Caco-2 (cell line): ENCODE results near the gene NDST3. TPM values are rescaled to one million over a fixed set of nuclear protein-coding genes. Genes with fewer than 3 reads are reported as not detected.

Experiments
- BruUV-seq: library from RNA; stranded (reverse); fragments of 400-500 nt; replicated peaks from 2 replicates; lab custom pipeline; 2021; lab: Mats Ljungman, UMichigan
- CTCF ChIA-PET: fragments of 300-600 bp; sonication (Branson Sonifier 250); formaldehyde crosslinking; loops from one replicate; lab custom pipeline; 2022; ENCODE audit warnings: antibody characterized with exemption; lab: Charles Lee
- POLR2A ChIA-PET: fragments of 300-600 bp; sonication (Branson Sonifier 250); formaldehyde crosslinking; loops from one replicate; lab custom pipeline; 2022; ENCODE audit warnings: antibody characterized with exemption; lab: Charles Lee
- DNase-seq, 2 experiments: peaks; one replicate each; pipeline versions ENCODE4 v3.0.0 to v3.0.0-alpha.2; 2020 to 2022
- H3K27me3 ChIP-seq: replicated peaks from 2 replicates; pipeline ENCODE4 v1.6.0; 2011; ENCODE audit warnings: low read length; ENCODE audit not compliant: control insufficient read depth, insufficient read depth
- H3K36me3 ChIP-seq: 2 replicates; pipeline ENCODE4 v1.5.1; 2011; ENCODE audit warnings: low read length; ENCODE audit not compliant: control insufficient read depth, insufficient read depth
- H3K4me1 ChIP-seq: fragments of 250-450 bp; sonication (Bioruptor Pico); 2 replicates; pipeline ENCODE4 v1.5.1; 2020; ENCODE audit warnings: mild to moderate bottlenecking
- H3K4me3 ChIP-seq: 2 replicates; pipeline ENCODE4 v1.5.1; 2011; ENCODE audit warnings: low read depth, mild to moderate bottlenecking, control low read depth, low read length
- H3K9me3 ChIP-seq: fragments of 250-450 bp; sonication (Bioruptor Pico); 2 replicates; pipeline ENCODE4 v1.5.1; 2020; ENCODE audit warnings: mild to moderate bottlenecking, moderate library complexity
- H3K27ac Mint-ChIP-seq: one replicate; pipeline ENCODE4 v1.8.0; 2022; ENCODE audit warnings: mixed read lengths; ENCODE audit not compliant: unreplicated experiment
- H3K27me3 Mint-ChIP-seq: one replicate; pipeline ENCODE4 v1.8.0; 2022; ENCODE audit warnings: mixed read lengths; ENCODE audit not compliant: insufficient read depth, unreplicated experiment
- H3K36me3 Mint-ChIP-seq: one replicate; pipeline ENCODE4 v1.8.0; 2022; ENCODE audit warnings: mild to moderate bottlenecking, mixed read lengths; ENCODE audit not compliant: insufficient read depth, unreplicated experiment
- H3K4me1 Mint-ChIP-seq: one replicate; pipeline ENCODE4 v1.8.0; 2022; ENCODE audit warnings: low read depth, mixed read lengths; ENCODE audit not compliant: unreplicated experiment
- H3K4me3 Mint-ChIP-seq: one replicate; pipeline ENCODE4 v1.8.0; 2022; ENCODE audit warnings: mild to moderate bottlenecking, moderate library complexity, mixed read lengths; ENCODE audit not compliant: unreplicated experiment
- H3K9me3 Mint-ChIP-seq: one replicate; pipeline ENCODE4 v1.8.0; 2022; ENCODE audit warnings: mixed read lengths; ENCODE audit not compliant: unreplicated experiment
- CTCF ChIP-seq, 2 experiments: fragments of 200-600 bp in 1 of 2; IDR thresholded peaks; 1 replicate in 1 of 2; 2 replicates in 1 of 2; pipeline versions ENCODE4 v1.5.1 to v1.8.0; 2011 to 2022; ENCODE audit warnings: antibody characterized with exemption in 1 of 2, control low read depth in 1 of 2, inconsistent platforms in 1 of 2, low read depth in 1 of 2, low read length in 1 of 2, mild to moderate bottlenecking in 1 of 2, moderate library complexity in 1 of 2; ENCODE audit not compliant: insufficient read depth in 1 of 2, severe bottlenecking in 1 of 2, unreplicated experiment in 1 of 2
- intact Hi-C: fragments of 100-400 bp; cut with micrococcal nuclease; formaldehyde crosslinking; loops from one replicate; pipeline ENCODE4 v1.10.0; 2022; ENCODE audit not compliant: unreplicated experiment
- total RNA-seq: library from RNA; stranded (reverse); gene quantifications from 2 replicates; pipeline ENCODE4 v1.2.3, GENCODE V29; 2022

Gene NDST3
- total RNA-seq, 1 experiment from 2014 or later: not detected

GRCh38 chr4:118033148-118034052, 886 bp upstream of the NDST3 start:
- peaks cover 2% of the 10 kb centered on the region; the same call in 1 of the 2 replicates for H3K27me3 ChIP-seq
- intact Hi-C loops: loop anchor here (1.0 to 10.0 kb wide), 2 partner anchors 589 to 899 kb away; no protein-coding TSS in a partner anchor
- no peak for TF ChIP-seq CTCF (IDR thresholded peaks at IDR 0.05; ENCODE audit: insufficient read depth in 1 of 2, low read depth in 1 of 2, low read length in 1 of 2, severe bottlenecking in 1 of 2, unreplicated experiment in 1 of 2)
- H3K4me3 ChIP-seq: peak overlapping the region; percentile 28
- no peaks in the 10 kb centered on the region for H3K36me3 ChIP-seq
- H3K9me3 Mint-ChIP-seq: no peaks in the 10 kb centered on the region
- BruUV-seq: no TSS peak
- H3K27ac Mint-ChIP-seq: no peak overlapping the region
- POLR2A ChIA-PET: no interaction called here
- peak overlapping the region; percentile 70 for H3K4me3 Mint-ChIP-seq
- peaks cover 12% of the 10 kb centered on the region for H3K27me3 Mint-ChIP-seq
- H3K36me3 Mint-ChIP-seq: no peaks in the 10 kb centered on the region
- no peaks in the 10 kb centered on the region for H3K4me1 Mint-ChIP-seq
- H3K9me3 ChIP-seq: no peaks in the 10 kb centered on the region
- no peaks in the 10 kb centered on the region for H3K4me1 ChIP-seq
- peak; percentile 44 to 48 for DNase-seq
- CTCF ChIA-PET: no interaction called here

GRCh38 chr4:118035309-118035708, 1.0 kb downstream of the NDST3 start:
- BruUV-seq: no TSS peak
- CTCF ChIA-PET: no interaction called here
- H3K36me3 Mint-ChIP-seq: no peaks in the 10 kb centered on the region
- Histone ChIP-seq H3K4me3 (no peak overlapping the region), H3K27me3 (peaks cover 2% of the 10 kb centered on the region; the same call in 1 of the 2 replicates), H3K9me3 (no peaks in the 10 kb centered on the region), H3K4me1 (no peaks in the 10 kb centered on the region), H3K36me3 (no peaks in the 10 kb centered on the region)
- H3K9me3 Mint-ChIP-seq: no peaks in the 10 kb centered on the region
- no peak for DNase-seq
- peaks cover 20% of the 10 kb centered on the region for H3K27me3 Mint-ChIP-seq
- TF ChIP-seq CTCF (IDR thresholded peaks at IDR 0.05; ENCODE audit: insufficient read depth in 1 of 2, low read depth in 1 of 2, low read length in 1 of 2, severe bottlenecking in 1 of 2, unreplicated experiment in 1 of 2): no peak
- no peak overlapping the region for H3K4me3 Mint-ChIP-seq
- intact Hi-C loops: loop anchor here (10.0 kb wide), 1 partner anchor 591 kb away; no protein-coding TSS in a partner anchor
- no peak overlapping the region for H3K27ac Mint-ChIP-seq
- no peaks in the 10 kb centered on the region for H3K4me1 Mint-ChIP-seq
- POLR2A ChIA-PET: no interaction called here

GRCh38 chr4:118036336-118036735, 2.0 kb downstream of the NDST3 start:
- H3K4me3 ChIP-seq: no peak overlapping the region
- Mint-ChIP-seq H3K4me3 (no peak overlapping the region), H3K36me3 (no peaks in the 10 kb centered on the region), H3K27ac (no peak overlapping the region), H3K27me3 (peaks cover 20% of the 10 kb centered on the region), H3K4me1 (no peaks in the 10 kb centered on the region), H3K9me3 (no peaks in the 10 kb centered on the region)
- H3K36me3 ChIP-seq: no peaks in the 10 kb centered on the region
- ChIA-PET CTCF (no interaction called here), POLR2A (no interaction called here)
- no TSS peak for BruUV-seq
- no peak for DNase-seq
- H3K9me3 ChIP-seq: no peaks in the 10 kb centered on the region
- intact Hi-C loops: loop anchor here (10.0 kb wide), 1 partner anchor 592 kb away; no protein-coding TSS in a partner anchor
- TF ChIP-seq CTCF (IDR thresholded peaks at IDR 0.05; ENCODE audit: insufficient read depth in 1 of 2, low read depth in 1 of 2, low read length in 1 of 2, severe bottlenecking in 1 of 2, unreplicated experiment in 1 of 2): no peak
- no peaks in the 10 kb centered on the region for H3K4me1 ChIP-seq
- peaks cover 2% of the 10 kb centered on the region; the same call in 1 of the 2 replicates for H3K27me3 ChIP-seq
